Non-pigmented ciliary epithelial cell (primary cell): Measurements from ENCODE around the gene MFRP.
A peak's percentile ranks its signal among the peaks of the same experiment; 100 is the strongest.
"Not testable (repeated sequence)": the region's sequence is repeated elsewhere in the genome, so short reads cannot be mapped to it uniquely, and the experiment has no call there.

Experiments used
- DNase-seq: peaks from one replicate; pipeline ENCODE4 v3.0.0-alpha.2; 2010; ENCODE audit warnings: low read depth

Gene MFRP

DNA sequence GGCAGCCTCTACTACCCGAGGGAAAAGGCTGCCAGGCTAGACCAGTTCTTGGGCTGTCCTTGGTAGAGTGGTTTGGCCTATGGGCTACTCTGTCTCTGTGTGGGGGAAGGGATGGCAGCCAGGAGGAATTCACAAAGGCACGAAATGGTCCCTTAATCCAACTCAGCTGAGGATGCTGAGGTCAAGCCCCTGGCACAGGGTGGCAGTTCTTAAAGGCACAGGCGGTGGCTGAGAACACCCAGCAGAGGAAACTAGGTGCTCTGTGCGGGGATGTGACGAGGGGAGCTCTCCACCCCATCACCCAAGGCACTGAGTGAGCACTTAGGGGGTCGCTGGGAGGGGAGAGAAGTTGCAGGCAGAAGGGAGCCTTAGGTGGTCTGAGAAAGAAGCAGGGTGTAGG lies at the start of gene MFRP:
Gene MFRP, minus strand, starts transcription at position 101 of the 400 bp plus-strand sequence. CDS start 192 bp downstream, outside the sequence.
- DNase-seq: no peak

DNA sequence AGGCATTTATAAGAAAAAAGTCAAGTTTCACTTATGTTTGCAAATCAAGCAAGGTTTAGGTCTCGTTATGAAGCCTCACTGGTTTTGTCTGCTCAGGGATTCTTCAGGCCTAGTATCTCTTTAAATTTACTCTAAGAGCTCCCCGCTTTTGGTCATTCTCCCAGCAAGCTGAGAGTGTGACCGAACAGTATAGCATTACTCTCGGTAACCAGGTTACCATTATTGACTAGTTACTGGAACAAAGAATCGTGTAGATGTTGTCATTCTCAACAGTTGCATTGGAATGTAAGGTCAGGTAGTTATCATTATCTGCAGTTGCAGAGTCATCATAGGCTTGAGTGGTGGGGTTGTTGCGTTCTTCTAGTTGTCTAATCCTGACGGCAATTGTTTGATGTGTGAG lies 44.8 kb upstream of the MFRP start:
- no peak for DNase-seq

DNA sequence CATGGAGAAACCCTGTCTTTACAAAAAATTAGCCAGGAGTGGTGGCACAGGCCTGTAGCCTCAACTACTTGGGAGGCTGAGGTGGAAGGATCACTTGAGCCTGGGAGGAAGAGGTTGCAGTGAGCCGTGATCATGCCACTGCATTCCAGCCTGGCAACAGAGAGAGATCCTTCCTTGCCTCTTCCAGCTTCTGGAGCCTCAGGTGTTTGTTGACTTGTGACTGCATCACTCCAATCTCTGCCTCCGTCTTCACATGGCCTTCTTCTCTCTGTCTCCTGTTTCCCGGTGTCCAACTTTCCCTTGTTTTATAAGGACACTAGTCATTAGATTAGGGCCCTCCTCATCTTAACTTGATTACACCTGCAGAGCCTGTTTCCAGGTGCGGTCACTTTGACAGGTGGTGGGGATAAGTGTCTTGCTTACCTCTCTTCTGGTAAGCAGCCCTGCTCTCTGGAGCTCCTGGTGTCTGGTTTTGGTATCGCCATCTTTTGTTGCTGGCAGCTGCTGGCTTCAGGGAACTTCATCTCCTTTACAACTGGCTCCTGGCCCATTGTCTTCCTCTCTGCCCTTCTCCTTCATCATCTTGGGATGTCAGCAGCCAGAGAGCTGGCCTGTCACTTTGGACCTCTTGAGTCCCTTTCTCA lies 43.2 kb upstream of the MFRP start:
- DNase-seq: no peak

DNA sequence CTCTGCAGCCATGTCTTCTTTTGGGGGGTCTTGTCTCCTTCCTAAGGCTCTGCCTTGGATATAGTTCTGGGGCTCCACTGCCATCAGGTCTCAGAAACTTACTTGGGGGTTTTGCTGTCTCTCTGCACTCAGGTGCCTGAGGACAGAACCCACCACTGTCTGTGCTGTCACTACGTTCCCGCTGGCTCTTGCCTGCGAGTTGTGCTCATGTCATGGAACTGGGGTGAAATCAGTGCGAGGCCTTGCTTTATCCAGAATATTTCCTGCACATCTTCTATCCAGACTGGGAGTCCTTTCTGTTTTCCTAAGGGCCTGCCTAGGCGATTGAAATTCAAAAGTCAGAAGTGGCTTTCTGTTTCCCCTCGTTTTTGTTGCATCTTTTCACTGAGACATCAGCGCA lies 41.6 kb upstream of the MFRP start:
- no peak for DNase-seq

DNA sequence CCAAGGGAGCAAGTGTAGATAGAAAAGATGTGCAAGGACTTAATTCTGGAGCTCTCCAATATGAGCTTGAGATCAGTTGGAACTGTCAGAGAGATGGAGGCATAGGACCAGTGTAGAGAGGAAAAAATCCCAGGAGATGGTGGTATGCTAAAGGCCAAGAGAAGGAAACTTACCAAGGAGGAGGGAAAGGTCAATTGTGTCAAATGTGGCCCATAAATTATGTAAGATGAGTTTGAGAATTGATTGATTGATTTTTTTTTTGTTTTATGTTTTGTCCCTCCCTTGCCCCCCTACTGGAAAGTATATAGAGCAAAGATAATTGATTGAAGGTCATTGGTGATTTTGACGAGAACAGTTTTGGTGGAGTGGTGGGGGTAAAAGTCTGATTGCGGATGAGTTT lies 37.8 kb upstream of the MFRP start:
- no peak for DNase-seq

DNA sequence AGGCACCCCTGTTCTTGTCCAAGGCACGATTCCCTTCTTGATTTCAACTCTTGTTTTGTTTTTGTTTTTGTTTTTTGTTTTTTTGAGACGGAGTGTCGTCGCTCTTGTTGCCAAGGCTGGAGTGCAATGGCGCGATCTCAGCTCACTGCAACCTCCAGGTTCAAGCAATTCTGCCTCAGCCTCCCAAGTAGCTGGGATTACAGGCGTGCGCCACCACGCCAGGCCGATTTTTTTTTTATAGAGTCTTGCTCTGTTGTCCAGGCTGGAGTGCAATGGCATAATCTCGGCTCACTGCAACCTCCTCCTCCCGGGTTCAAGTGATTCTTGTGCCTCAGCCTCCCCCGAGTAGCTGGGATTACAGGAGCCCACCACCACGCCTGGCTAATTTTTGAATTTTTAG lies 36.0 kb upstream of the MFRP start:
- not testable (repeated sequence) for DNase-seq

DNA sequence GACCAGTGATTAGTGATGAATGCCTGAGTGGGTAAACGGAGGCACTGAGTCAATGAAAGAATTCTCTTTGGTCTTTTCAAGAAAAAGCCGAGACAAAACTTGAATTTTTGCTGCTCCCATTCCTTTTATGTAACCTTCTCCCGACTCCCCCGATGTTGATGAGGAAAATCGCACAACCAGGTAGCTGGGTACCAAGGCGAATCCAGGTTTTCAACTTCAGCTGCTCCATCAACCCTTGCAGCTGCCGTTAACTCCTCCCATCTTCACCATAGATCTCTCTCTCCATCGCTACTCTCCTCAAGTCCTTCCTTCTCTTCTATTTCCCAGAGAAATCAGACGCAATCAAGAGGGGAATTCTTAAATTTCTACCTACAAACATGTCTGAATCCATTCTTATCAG lies 35.6 kb upstream of the MFRP start:
- no peak for DNase-seq

DNA sequence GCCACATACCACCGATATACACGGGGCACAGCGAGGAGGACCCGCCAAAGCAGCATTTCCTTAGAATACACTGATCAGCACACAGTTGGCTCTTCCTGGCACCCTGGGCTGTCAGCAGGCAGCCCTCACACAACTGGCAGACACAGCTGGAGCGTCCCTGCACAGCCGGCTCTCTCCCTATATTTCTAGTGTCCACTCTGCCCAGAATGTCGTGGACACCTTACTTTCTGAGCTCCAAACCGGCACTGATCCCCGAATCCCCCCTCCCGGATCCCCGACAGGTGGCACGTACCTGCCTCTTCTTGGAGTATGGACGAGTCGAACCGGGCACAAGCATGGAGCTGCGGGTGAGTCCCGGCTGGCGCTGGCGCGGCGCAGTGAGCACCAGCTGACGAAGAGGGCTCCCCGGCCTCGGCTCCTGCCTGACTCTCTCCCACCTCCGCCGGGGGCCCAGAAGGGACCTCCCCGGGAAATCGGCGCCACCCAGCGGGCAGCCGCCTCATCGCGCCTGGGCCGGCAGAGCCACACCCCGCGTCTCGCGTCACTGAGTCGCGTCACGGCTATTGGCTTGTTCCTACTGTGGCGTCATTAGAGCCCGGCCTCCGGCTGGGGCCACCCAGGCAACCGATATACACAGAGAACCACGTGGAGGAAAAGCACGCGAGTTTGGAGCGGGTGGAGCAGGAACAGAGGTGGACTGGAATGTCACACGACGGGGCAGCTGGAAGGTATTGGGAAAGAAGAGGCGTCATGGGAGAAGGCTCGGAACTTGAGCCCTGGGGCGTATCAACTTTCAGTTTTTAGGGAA lies 34.9 kb upstream of the MFRP start, which contains the start of gene USP2:
Gene USP2, minus strand, starts transcription at position 510 of the 808 bp plus-strand sequence. CDS start 8,210 bp downstream, outside the sequence.
- peak; percentile 73 for DNase-seq

DNA sequence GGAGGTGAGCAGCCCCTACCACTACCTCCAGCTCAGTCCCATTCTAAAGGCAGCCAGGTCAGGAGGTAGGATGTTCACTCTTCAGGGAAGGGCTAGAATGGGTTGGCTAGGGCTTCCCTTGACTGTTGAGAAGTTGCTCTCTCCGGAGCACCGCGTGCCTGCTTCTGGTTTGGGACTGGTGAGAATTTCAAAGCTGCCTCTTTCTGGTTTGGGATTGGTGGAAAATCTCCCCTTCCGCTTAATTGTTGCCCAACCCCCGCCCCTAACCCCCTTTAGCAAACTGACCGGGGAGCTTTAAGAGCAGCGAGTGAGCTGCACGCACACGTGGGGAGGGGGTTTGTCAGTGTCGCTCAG lies 34.3 kb upstream of the MFRP start:
- DNase-seq: no peak

DNA sequence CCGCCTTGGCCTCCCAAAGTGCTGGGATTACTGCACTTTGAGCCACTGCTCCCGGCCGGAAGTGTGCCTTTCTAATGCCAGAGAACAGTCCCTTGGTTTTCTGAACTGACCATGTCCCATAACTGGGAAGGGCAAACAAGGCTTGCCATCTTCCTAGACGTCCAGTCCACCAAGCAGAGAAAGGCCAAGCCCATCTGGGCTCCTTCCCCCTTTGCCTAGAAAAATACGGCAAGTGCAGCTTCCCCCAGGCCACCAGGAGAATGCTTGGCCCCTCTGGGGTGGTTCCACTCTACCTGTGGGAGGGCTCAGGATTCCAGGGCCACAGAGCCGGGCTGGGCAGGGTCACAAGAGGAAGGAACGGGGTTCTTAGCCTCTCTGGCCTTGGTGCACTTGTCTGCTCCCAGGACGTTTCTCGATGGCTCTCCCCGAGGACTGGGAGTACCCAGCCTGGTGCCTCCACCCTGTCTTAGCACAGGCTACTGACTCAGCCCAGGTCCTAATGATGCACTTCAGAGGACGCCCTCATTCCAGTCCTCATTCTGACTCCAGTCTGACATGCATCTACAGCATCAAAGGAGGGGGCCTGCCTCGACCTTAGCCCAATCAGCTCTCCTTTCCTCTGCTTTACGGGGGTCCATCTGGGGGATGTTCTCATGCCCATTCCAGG lies 33.8 kb upstream of the MFRP start:
- DNase-seq: no peak

DNA sequence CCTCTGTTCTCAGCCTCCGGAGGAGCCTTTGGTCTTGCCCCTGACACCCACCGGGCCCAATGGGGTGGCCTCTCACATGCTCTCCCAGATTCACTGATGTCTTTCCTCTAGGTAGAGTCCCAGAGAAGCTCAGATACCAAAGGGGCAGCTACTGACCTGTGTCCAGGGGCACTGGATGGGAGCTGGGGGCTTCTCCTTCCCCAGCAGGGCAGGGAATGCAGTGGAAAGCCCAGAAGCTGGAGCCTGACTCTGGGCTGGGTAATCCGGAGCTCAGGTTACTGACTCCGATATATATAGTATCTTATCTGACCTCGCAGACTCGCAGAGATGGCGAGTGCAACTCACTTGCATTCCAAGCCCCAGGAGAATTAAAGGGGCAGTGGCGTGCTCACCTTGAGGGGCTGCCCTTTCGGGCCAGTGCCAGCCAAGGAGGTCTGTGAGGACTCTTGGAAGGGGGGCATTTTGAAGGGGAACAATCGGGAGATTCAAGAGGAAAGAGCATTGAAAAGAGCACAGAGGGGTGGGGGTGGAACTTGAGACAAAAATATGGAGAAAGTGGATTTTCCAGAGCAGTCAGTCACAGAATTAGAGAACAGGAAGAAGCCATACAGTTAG lies 32.5 kb upstream of the MFRP start:
- no peak for DNase-seq

DNA sequence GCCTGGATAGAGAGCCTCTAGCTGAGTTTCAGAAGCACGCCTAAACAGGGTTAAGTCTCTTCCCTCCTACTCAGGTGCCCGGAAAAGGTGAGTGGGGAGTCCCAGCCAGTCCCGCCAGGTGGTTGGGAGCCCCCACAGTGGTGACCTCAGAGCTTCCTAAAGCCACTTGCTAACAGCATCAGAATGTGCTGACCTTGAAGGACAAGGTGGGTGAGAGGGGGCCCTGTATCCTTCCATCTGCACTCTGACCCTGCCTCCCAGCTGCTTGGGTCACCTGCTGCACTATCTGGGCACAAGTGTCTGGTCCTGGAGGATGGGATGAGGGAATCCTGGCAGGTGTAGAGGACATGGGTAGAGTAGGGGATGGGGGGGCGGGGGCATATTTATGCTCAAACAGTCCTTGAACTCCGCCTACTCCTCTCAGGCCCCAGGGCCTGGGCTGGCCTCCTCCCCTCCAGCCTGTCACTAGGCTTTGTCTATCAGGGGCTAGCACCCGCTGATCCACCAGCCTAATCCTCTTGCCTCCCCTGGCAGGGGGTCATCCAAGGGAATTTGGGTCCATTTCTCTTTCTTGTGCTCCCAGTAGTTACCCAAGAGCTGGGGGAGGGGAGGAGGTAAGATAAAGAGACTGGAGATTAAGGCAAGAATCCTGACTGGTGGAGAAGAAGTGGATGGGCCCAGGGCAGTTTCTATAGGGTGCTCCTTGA lies 31.6 kb upstream of the MFRP start:
- no peak for DNase-seq

DNA sequence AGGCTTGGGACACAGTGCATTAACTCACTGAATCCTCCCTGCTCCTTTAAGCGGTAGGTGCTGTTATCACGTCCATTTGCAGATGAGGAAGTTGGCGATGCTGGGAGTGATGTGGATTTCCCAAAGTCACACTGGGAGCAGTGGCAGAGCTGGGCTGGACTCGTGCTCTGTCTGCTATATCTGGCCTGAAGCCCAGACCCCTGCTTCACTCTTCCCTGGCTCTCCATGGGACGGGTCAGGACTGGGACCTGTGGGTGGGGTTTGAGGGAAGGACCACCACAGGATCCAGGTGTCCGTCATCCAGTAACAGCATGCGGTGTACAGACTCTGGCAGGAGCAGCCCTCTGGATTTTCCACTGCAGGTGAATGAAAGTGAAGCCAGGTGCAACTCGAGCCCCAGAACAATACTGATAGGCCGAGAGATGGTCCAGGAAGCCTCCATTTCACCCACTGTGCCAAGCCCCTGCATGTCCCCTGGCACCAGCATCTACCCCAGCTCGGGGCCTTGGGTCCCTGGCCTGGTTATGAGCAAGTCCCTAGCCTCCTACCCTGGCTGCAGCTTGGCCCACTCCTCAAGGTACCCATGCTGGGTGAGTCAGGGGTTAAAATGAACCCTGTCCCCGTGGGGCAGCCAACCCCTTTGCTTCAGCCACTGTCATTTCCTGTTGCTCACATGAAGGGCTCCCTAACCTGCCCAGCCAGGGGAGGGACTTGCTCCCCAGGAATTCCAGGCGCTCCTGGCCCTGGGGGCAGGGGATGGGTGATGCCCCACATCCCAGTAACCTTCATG lies 30.8 kb upstream of the MFRP start:
- DNase-seq: no peak

DNA sequence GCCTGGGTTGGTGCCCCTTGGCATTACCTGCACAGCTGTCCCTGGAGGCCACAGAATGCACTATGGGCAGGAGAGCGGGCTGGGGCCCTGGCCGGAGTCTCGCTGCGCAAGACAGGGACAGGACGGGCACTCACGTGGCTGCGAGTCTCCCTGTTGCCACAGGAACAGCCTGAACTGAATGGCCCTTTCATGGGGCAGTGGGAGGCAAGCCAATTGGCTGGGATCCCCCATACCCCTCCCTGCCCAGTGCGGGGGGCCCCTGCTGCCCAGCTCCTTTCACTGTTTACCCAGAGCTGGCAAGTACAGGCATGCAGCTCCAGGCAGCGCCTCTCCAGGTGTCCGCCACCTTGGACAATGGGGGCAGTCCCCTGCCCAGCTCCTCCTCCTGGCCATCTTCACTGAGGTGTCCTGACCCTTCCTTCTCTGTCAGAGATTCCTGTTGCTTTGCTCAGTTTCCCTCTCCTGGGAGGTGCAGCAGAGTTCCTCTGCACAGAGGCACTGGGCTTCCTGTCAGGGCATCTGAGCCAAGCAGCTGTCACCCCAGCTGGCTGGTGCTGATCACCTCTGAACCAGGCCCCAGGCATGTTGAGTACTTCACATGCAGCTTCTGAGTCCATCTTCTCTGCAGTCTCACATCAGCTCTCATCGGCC lies 29.8 kb upstream of the MFRP start:
- DNase-seq: no peak

DNA sequence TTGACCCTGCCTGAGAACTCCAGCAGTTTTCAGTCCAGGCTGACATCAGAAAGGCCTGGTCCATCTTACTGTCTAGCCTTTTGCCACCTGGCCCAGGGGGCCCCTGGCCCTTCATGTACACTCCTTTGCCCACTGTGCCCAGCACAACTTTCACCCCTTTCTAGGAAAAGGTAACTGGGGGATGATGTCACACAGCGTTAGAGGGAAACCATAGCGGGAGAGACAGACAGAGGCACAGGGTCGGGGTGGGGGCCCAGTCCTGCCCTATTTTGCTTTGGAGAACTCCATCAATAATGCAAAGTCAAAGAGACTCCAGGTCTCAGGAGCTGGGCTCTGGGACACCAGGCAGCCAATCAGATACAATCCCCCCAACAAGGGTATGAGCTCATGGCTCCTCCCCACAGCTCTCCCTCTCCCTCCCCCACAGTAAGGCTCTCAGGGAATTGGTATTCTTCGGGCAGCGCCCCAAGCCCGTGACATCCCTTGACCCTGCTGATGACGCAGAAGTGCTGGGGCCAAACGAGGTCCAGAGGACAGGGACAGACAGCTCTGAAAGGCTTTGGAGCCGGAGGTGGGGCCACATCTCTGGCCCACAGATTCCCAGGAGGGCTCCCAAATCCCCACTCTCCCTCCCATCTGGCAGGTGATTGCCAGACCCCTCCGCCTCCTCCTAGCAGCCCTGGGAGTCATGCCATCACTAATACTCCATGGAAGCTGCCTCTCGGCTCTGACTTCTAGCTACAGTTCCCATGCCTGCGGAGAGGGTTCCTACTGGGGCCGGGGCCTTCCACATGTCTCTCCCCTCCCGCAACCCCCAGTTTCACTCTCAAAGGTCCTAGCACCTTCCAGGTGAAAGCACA lies 29.1 kb upstream of the MFRP start:
- DNase-seq: no peak

DNA sequence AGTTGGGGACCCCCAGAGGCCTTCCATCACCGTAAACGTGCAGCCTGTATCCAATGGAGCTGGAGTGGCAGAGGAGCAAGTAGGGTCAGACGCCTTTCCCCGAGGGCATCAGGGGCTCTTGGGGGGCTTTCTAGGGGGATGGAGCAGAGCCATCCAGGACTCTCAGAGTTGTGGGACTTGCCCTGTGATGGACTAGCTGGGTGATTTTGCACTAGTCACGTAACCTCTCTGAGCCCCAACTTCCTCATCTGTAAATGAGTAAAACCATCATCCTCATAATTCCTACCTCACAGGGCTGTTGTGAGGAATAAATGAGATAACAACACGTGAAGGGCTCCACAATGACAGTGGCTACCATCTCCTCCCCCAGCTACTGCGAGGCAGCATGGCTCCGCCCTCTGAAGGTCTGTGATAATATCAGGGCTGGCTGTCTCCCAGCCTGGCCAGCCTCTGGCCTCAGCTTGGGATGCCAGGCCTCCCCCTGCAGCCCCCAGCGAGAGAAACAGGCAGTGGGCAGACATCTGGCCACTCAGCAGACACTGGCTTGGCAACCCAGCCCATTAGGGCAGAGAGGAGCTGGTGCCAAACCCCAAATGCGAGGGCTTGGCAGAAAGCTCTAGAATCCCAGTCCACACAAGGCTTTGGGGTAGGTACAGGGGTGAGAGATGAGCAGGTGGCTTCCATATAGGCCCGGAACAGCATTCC lies 28.3 kb upstream of the MFRP start:
- DNase-seq: no peak

DNA sequence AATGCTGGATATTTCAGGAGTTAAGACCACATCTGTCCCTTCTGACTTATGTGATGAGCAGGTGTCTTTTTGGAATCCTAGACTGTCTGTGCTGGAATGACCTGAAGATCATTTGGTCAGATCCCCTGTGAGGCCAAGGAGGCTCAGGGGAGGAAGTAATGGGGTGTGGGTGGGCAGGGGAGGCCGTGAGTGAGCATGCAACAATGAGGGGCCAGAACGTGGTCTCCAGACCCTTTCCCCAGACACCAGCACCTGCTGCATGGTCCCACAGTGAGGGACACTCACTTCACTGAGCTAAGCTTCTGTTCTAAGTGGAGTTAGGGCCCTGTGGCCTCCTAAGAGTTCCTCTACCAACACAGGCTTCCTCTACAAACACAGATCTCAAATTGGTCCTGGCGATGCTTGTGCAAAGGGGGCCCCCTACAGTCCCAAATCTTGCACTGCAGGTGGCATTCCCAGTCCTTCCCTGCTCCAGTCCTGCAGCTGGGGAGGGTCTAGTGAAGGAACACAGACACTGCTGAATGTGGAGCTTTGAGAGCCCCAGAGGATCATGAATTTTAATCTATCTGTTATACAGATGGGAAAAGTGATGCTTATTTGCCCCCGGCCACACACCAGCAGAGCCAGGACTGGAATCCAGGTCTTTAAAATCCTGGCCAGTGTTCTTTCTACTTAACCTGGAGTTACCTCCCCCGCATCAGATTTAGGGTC lies 27.6 kb upstream of the MFRP start:
- DNase-seq: peak; percentile 22
